HFFc6 (cell line): Measurements from ENCODE around the gene PCDH9. TPM values are rescaled to one million over a fixed set of nuclear protein-coding genes. Genes with fewer than 3 reads are reported as not detected.

Experiments
- DNase-seq: peaks from one replicate; pipeline ENCODE4 v3.0.0-alpha.2; 2018
- H3K27ac Mint-ChIP-seq: 2 replicates; pipeline ENCODE4 v1.8.0; 2020; ENCODE audit warnings: mild to moderate bottlenecking, mixed read lengths
- H3K27me3 Mint-ChIP-seq: 2 replicates; pipeline ENCODE4 v1.8.0; 2021; ENCODE audit warnings: mild to moderate bottlenecking, moderate library complexity, mixed read lengths; ENCODE audit not compliant: insufficient read depth
- H3K36me3 Mint-ChIP-seq: 2 replicates; pipeline ENCODE4 v1.8.0; 2021; ENCODE audit warnings: low read depth, mixed read lengths
- H3K4me1 Mint-ChIP-seq: 2 replicates; pipeline ENCODE4 v1.8.0; 2020; ENCODE audit warnings: low read depth, mixed read lengths
- H3K4me3 Mint-ChIP-seq: 2 replicates; pipeline ENCODE4 v1.8.0; 2020; ENCODE audit warnings: mild to moderate bottlenecking, moderate library complexity, mixed read lengths
- H3K9me3 Mint-ChIP-seq: 2 replicates; pipeline ENCODE4 v1.8.0; 2020; ENCODE audit warnings: mild to moderate bottlenecking, mixed read lengths
- total RNA-seq, 6 experiments: library from RNA; stranded (reverse); fragmentation: NEBNext Ultra II Directional; extraction: Animal tissue kit (Norgen Biotek cat#: 25700); gene quantifications; 2 replicates in 1 of 6; 3 replicates in 5 of 6; pipeline ENCODE4 v1.2.3, GENCODE V29; 2021
- TF ChIP-seq, protein P1 (sequence below): fragments of 200-600 bp; sonication (generic); IDR thresholded peaks from 2 replicates; pipeline ENCODE4 v1.5.0; 2021; ENCODE audit warnings: antibody characterized with exemption, mild to moderate bottlenecking

PCDH9 gene
- total RNA-seq, 6 experiments from 2014 or later: 2.0 to 6.7 (median 2.6) TPM

DNA sequence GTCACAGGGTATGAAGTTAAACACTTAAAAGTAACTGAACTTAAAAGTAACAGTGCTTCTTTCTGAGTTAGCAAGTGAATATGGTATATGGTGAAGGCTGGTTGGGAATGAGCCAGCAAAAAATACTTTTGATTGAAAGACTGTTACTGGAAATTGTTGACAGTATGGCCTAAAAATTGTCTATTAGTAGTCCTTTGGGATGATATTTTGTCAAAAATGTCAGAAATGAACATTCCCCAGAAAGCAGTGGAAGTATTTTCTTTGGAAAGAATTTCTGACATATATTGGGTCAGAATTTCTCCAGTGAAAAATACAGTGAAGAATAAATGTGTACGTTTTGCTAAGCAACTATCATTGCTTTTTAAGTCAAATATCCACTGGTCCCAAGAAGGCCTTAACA lies 860.5 kb downstream of the PCDH9 start:
- Mint-ChIP-seq H3K9me3 (no peaks in the 10 kb centered on the region), H3K4me1 (peaks cover 5% of the 10 kb centered on the region; the same call in 1 of the 2 replicates), H3K27ac (no peak overlapping the region), H3K36me3 (no peaks in the 10 kb centered on the region), H3K4me3 (no peak overlapping the region), H3K27me3 (peaks cover 1% of the 10 kb centered on the region; the same call in 1 of the 2 replicates)
- no peak for DNase-seq
- TF ChIP-seq, protein P1, sequence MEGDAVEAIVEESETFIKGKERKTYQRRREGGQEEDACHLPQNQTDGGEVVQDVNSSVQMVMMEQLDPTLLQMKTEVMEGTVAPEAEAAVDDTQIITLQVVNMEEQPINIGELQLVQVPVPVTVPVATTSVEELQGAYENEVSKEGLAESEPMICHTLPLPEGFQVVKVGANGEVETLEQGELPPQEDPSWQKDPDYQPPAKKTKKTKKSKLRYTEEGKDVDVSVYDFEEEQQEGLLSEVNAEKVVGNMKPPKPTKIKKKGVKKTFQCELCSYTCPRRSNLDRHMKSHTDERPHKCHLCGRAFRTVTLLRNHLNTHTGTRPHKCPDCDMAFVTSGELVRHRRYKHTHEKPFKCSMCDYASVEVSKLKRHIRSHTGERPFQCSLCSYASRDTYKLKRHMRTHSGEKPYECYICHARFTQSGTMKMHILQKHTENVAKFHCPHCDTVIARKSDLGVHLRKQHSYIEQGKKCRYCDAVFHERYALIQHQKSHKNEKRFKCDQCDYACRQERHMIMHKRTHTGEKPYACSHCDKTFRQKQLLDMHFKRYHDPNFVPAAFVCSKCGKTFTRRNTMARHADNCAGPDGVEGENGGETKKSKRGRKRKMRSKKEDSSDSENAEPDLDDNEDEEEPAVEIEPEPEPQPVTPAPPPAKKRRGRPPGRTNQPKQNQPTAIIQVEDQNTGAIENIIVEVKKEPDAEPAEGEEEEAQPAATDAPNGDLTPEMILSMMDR: no peak

DNA sequence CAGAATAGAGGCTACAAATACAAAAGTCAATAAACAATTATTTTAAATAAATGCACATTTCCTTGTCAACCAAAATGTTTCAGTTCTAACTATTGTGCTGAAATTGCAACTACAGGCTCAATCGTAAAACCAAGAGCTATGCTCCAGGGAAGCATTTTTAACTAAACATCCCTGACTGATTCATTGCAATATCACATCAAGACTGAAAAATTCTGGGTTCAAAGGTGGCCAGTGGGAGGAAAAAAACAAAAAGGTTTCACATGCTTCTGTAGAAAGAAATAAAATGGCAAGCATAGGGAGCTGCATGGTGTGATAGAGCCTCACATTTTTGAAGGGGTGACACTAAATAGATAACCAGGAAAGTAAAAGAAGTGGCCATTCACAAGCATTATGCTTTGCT lies 862.8 kb downstream of the PCDH9 start:
- no peaks in the 10 kb centered on the region for H3K9me3 Mint-ChIP-seq

DNA sequence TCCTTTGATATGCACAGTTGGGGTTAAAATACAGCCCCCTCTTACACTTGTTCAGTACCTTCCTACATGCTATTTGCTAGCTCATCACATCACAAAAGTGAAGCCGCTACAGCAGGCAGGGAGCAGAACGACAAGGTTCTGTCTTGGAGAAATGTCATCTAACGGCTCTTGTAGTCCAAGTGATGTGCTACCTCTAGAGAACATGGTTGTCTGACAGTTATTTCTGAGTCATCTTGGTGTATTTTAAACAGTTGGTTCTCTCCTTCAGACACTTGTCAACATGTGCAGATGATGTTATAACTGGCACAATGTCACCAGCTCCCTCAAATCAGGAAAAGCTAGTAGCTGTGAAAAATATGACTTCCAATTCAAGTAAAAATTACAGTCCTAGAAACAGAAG lies 865.0 kb downstream of the PCDH9 start:
- Mint-ChIP-seq H3K27ac (no peak overlapping the region), H3K9me3 (no peaks in the 10 kb centered on the region), H3K4me3 (no peak overlapping the region), H3K4me1 (peaks cover 5% of the 10 kb centered on the region; the same call in 1 of the 2 replicates), H3K27me3 (no peaks in the 10 kb centered on the region), H3K36me3 (no peaks in the 10 kb centered on the region)
- DNase-seq: no peak
- TF ChIP-seq, protein P1: no peak

More for the DNA sequence above, 862.8 kb downstream of the PCDH9 start:
- DNase-seq: no peak
- Mint-ChIP-seq H3K27ac (no peak overlapping the region), H3K4me3 (no peak overlapping the region), H3K27me3 (no peaks in the 10 kb centered on the region), H3K4me1 (peaks cover 5% of the 10 kb centered on the region; the same call in 1 of the 2 replicates), H3K36me3 (no peaks in the 10 kb centered on the region)
- TF ChIP-seq, protein P1: no peak

DNA sequence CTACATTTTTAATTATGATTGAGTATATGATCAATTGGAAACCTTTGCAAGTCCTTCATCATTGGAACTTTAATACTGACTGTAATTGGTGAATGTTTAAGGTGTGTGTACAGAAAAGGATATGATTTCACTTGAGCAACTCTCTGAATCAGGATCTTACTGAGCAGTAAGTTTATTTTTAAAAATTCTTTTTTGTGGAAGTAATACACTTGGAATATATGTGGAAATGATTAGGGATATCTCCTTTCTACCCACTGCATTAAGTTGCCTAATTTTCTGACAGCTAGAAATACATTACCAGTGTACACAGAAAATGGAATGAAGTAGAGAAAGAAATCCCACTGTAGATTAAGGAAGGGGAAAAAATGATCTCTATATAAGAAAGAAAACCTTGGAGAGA lies 865.8 kb downstream of the PCDH9 start:
- no peak overlapping the region for H3K27ac Mint-ChIP-seq
- no peaks in the 10 kb centered on the region for H3K9me3 Mint-ChIP-seq
- TF ChIP-seq, protein P1: no peak
- H3K27me3 Mint-ChIP-seq: no peaks in the 10 kb centered on the region
- DNase-seq: no peak
- no peak overlapping the region for H3K4me3 Mint-ChIP-seq
- peaks cover 5% of the 10 kb centered on the region; the same call in 1 of the 2 replicates for H3K4me1 Mint-ChIP-seq
- no peaks in the 10 kb centered on the region for H3K36me3 Mint-ChIP-seq

DNA sequence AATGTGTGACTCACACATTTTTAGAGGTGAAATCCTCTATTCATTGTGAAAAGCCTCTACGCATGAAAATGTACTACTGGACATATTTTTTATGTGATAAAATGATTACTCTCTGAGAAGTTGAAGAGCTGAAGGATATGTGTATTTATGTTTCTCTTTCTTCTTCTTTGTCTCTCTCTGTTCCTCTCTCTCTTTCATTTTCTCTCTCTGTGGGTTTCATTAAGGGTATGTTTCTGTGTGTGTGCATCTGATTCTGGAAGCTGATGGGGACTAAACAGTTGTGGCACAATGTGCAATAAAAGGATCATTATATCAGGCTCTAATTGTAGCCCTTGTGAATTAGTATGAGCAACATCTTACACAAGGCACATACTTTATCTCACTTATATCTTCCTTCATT lies 867.7 kb downstream of the PCDH9 start:
- Mint-ChIP-seq H3K9me3 (no peaks in the 10 kb centered on the region), H3K4me1 (peaks cover 4% of the 10 kb centered on the region; the same call in 1 of the 2 replicates), H3K27me3 (no peaks in the 10 kb centered on the region), H3K27ac (no peak overlapping the region), H3K36me3 (no peaks in the 10 kb centered on the region), H3K4me3 (no peak overlapping the region)
- TF ChIP-seq, protein P1: no peak
- DNase-seq: no peak
